HG02938 (cell line): ENCODE results near the gene HINT1.
"Not testable (repeated sequence)": the region's sequence is repeated elsewhere in the genome, so short reads cannot be mapped to it uniquely, and the experiment has no call there.

ENCODE experiments used
- ATAC-seq: cut with Tn5 transposase; IDR thresholded peaks from one replicate; pipeline ENCODE4 v1.9.1; 2021; ENCODE audit warnings: mild to moderate bottlenecking, moderate library complexity; ENCODE audit not compliant: unreplicated experiment

HINT1 gene

DNA sequence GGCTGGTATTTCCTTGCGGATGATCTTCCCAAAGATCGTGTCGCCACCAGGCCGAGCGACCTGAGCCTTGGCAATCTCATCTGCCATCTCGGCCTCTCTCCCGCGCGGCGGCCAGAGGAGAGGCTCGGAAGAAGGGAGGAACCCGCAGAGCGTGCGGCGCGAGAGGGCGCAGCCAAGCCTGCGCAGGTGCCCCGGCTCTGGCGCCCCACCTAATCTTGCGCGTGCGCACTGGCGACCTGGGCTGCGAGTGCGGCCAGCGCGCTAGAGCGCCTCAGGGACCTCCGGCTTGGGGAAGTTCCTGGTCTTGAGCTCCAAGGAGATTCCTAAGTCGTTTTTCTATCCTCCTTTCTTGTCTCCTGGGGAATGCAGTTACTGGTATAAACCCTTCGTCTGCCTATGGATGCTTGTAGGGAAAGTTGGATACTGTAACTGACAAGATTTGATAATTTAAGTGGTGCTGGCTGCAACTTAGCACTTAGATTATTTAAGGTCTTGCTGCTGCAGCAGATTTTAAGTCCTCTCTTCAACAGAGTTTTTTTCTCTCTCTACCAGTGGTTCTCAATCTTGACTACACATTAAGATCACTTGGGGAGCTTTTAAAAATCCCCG, at the start of gene HINT1:
Gene HINT1 (minus strand): TSS at position 138 of the 609 bp plus-strand sequence. CDS start 51 bp downstream, at position 87.
- ATAC-seq: peak; percentile 80

- ATAC-seq: no peak
These were observed 49.7 kb upstream of the HINT1 start for GRCh38 chr5:131214609-131215227.

DNA sequence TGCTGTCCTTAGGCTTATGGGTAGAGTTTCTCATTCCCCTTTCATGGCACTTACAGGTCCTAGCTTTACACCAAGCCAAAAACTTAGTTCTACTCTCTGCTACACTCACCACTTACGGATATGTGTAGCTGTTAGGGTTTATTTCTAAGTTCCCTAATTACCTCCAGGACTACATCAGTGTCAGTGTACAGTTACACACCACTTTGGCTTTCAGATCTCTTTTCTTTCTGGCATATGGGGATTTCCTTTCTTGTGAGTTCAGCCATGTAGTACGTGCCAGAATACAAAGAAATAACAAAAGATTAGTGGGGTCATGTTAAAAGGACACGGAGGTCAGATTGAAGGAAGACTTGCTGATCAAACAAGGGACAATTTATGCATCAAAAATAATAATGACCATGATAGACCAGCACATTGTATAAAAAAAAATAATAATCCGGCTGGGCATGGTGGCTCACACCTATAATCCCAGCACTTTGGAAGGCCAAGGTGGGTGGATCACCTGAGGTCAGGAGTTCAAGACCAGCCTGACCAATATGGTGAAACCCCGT, 47.5 kb upstream of the HINT1 start:
- ATAC-seq: no peak

DNA sequence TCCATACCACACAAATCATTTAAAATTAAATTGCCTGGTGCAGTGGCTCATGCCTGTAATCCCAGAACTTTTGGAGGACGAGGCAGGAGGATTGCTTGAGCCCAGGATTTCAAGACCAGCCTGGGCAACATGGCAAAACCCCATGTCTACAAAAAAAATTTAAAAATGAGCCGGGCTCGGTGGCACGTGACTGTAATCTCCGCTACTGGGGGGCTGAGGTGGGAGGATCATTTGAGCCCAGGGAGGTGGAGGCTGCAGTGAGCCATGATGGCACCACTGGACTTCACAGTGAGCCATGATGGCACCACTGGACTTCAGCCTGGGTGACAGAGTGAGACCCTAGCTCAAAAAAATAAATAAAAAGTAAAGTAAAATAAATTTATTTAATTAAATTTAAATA, 46.6 kb upstream of the HINT1 start:
- no peak for ATAC-seq

GRCh38 chr5:131210151-131210510, 45.1 kb upstream of the HINT1 start:
- ATAC-seq: no peak

DNA sequence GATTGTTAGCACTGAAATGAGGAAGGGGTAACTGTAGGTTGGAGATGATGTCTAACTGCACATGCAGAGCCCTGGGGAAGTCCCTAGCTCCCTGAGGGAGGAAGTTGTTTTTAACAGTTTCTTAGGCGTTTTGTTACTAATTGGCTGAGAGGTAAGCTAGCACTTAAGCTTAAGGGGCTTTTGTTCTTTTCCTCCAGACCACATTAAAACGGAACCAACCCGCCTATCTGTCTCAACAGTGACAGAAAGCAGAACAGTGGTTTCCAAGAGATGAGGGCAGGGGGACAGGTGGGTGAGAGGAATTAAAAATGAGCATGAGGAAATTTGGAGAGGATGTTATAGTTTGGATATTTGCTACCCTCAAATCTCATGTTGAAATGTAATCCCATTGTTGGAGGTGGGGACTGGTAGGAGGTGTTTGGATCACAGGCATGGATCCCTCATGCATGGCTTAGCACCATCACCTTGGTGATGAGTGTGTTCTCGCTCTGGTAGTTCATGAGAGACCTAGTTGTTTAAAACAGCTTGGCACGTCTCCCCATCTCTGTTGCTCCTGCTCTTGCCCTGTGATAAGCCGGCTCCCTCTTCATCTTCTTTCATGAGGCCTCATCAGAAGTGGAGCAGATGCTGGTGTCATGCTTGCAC, 44.6 kb upstream of the HINT1 start:
- peak; percentile 91 for ATAC-seq

DNA sequence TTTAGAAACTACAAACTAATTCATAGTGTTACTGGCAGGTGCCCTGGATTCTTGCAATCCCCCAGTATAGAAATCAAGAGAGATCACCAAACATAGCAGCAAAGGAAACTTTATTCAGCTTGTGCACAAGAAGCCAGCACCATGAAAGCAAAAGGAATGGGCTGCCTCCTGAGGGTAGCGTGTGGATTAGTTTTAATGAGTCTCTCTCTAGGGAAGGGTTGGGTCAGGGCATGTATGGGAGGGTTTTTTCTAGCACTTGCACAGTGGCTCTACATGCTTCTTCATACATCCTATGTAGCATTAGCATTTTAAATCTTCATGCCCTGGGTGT, 44.1 kb upstream of the HINT1 start:
- ATAC-seq: no peak

DNA sequence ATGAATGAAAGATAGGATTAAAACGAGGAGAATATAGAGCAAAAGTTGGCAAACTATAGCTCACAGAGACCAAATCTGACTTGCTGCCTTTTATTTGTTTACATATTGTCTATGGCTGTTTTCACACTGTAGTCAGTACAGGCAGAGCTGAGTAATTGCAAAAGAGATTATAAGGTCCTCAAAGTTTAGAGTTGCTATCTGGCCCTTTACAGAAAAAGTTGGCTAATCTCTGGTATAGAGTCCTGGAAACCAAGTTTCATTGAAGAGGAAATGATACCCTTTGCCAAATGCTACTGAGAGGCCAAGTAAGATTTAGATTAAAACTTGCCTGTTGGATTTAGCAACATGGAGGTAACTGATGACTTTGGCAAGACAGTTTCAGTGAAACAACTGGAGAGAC, 41.7 kb upstream of the HINT1 start:
- no peak for ATAC-seq

GRCh38 chr5:131206061-131206460, 41.0 kb upstream of the HINT1 start:
- no peak for ATAC-seq

GRCh38 chr5:131204964-131205363, 39.9 kb upstream of the HINT1 start:
- no peak for ATAC-seq

GRCh38 chr5:131200560-131200959, 35.5 kb upstream of the HINT1 start:
- no peak for ATAC-seq

DNA sequence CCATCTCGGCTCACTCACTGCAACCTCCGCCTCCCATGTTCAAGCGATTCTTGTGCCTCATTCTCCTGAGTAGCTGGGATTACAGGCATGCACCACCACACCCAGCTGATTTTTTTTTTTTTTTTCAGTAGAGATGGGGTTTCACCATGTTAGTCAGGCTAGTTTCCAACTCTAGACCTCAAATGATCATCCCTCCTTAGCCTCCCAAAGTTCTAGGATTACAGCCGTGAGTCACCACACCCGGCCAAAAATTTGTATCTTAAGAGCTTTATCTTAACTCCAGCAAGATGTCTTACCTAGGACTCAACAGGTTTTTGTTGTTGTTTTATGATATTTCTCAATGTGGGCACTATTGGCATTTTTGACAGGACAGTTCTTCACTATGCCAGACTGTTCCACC, 33.6 kb upstream of the HINT1 start:
- no peak for ATAC-seq

DNA sequence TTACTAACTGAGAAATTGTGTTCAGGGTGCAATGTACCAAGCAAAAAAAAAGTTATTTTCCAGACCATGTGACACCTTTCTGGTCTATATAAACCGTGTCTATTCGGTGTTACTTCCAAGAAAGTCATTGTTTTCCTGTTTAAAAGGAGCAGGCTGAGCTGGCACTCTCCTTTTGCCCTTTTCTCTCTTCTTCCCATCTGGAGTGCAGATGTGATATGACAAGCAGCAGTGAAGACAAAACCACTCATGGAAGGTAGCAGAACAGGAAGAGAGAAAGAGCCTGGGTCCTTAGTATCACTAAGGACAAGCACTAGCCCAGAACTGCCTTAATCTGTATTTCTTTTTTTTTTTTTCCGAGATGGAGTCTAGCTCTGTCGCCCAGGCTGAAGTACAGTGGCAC, 31.3 kb upstream of the HINT1 start:
- no peak for ATAC-seq

- ATAC-seq: no peak
These were observed 30.6 kb upstream of the HINT1 start for GRCh38 chr5:131195696-131196095.

GRCh38 chr5:131194725-131195124, 29.7 kb upstream of the HINT1 start:
- no peak for ATAC-seq

DNA sequence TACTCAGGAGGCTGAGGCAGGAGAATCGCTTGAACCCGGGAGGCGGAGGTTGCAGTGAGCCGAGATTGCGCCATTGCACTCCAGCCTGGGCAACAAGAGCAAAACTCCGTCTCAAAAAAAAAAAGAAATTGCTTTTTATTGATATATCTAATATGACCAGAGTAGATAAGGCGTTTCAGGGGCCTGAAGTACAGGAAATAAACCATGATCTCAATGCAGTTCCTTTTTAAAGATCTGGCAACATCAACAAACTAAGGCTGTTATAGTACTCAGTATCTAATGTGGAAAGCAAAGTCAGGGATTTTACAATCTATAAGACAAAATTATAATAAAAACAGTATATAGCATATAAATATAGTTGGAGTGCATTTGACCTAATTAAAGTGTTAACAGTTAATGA, 28.8 kb upstream of the HINT1 start:
- ATAC-seq: not testable (repeated sequence)

- ATAC-seq: no peak
These were observed 28.1 kb upstream of the HINT1 start for GRCh38 chr5:131193106-131193505.

DNA sequence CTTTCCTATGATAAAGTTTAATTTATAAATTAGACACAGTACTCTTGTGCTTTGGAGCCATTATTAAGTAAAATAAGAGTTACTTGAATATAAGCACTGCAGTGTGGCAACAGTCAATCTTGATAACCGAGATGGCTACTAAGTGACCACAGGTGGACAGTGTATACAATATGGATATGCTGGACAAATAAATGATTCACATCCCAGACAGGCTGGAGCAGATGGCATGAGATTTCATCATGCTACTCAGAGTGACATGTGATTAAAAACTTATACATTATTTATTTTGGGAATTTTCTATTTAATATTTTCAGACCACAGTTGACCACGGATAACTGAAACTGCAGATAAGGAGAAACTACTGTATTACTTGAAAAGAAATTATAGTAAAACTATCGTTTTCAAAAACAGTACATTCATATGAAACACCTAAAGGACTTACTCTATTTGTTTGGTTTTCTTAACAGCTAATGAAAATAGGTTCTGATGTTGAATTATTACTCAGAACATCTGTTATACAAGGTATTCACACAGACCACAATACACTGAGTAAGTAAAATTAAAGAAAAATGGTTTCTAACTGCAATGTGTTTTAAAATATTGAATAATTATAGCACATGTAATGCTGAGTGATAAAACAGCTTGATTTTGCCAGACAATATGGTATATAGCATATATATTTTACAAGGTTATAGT, 21.7 kb upstream of the HINT1 start:
- ATAC-seq: no peak

DNA sequence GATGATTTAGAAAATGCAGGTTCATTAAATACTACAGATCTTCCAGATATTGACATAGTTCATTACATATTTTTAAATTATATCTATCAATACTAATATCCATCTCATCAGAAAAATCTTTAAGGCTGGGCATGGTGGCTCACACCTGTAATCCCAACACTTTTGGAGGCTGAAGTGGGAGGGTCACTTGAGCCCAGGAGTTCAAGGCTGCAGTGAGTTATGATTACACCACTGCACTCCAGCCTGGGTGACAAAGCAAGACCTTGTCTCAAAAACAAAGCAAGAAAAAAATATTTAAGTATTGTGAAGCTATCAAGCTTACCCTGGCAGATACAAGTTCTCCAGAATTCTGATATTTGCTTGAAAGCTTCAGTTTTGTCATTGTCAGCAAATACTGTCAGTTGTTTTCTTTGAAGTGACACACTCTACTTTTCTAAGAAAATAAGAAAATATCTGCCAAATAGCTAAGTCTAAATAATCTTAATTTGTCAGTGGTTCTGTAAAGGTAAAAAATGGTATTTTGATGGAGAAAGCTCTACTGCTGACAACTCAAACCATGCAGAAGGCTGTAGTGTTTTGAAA, 20.6 kb upstream of the HINT1 start:
- ATAC-seq: no peak

GRCh38 chr5:131182839-131183238, 17.8 kb upstream of the HINT1 start:
- ATAC-seq: no peak

DNA sequence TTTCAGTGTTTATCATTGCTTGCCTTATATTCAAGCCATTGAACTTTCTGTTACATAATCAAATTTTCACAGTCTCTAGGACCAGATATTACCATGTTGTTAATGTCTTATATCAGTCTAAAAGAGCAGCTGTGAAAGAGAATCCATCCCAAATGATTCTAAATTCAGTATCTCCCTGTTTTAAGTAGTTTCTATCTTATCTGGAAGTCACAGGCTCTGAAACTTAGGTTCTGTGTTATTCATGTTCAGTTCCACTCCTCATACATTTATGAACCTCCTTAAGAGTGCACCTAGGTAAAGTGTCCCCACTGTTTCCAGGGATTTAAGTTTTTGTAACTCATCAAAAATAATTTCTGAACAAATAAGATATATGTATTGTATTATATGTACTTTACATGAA, 15.4 kb upstream of the HINT1 start:
- no peak for ATAC-seq
